Keratinocyte (primary cell): Measurements from ENCODE around the gene MEP1B. TPM values are rescaled to one million over a fixed set of nuclear protein-coding genes. Genes with fewer than 3 reads are reported as not detected.

Experiments
- DNase-seq: peaks from one replicate; pipeline ENCODE4 v3.0.0-alpha.2; 2011; ENCODE audit warnings: low read depth, missing footprints, low spot score
- FAIRE-seq: peaks from 2 replicates; lab custom pipeline; 2011; peaks lifted over from hg19 to GRCh38; lab: Jason Lieb, UNC
- H2AFZ ChIP-seq: 2 replicates; pipeline ENCODE4 v1.6.0; 2012; ENCODE audit warnings: low read length, control low read depth, inconsistent platforms; ENCODE audit not compliant: control insufficient read depth
- H3K27ac ChIP-seq: 2 replicates; pipeline ENCODE4 v1.5.1; 2011; ENCODE audit warnings: low read length; ENCODE audit not compliant: control insufficient read depth, insufficient read depth
- H3K27me3 ChIP-seq: 3 replicates; pipeline ENCODE4 v1.6.0; 2011; ENCODE audit warnings: low read length; ENCODE audit not compliant: control insufficient read depth, insufficient read depth; ENCODE audit errors: extremely low read depth
- H3K36me3 ChIP-seq, 2 experiments: 2 replicates in 1 of 2; 3 replicates in 1 of 2; pipeline ENCODE4 v1.5.1; 2011; ENCODE audit warnings: low read length in 2 of 2, mild to moderate bottlenecking in 1 of 2; ENCODE audit not compliant: control insufficient read depth in 2 of 2, insufficient read depth in 2 of 2; ENCODE audit errors: extremely low read depth in 1 of 2
- H3K4me1 ChIP-seq: 3 replicates; pipeline ENCODE4 v1.5.1; 2011; ENCODE audit warnings: low read length; ENCODE audit not compliant: control insufficient read depth, insufficient read depth; ENCODE audit errors: extremely low read depth
- H3K4me2 ChIP-seq: 3 replicates; pipeline ENCODE4 v1.6.0; 2011; ENCODE audit warnings: low read depth, low read length; ENCODE audit not compliant: control insufficient read depth, insufficient read depth; ENCODE audit errors: extremely low read depth
- H3K4me3 ChIP-seq, 3 experiments: fragments of 200-600 bp in 1 of 3; sonication (generic) in 1 of 3; 2 replicates in 2 of 3; 3 replicates in 1 of 3; pipeline ENCODE4 v1.5.1; 2011 to 2016; ENCODE audit warnings: low read length in 3 of 3, mild to moderate bottlenecking in 3 of 3, control low read depth in 2 of 3, inconsistent platforms in 1 of 3, low read depth in 1 of 3, mixed read lengths in 1 of 3, mixed run types in 1 of 3, moderate library complexity in 1 of 3; ENCODE audit not compliant: control insufficient read depth in 2 of 3, insufficient read depth in 2 of 3; ENCODE audit errors: extremely low read depth in 1 of 3
- H3K79me2 ChIP-seq: 2 replicates; pipeline ENCODE4 v1.6.0; 2012; ENCODE audit warnings: low read length; ENCODE audit not compliant: control insufficient read depth, insufficient read depth
- H3K9ac ChIP-seq: 3 replicates; pipeline ENCODE4 v1.6.0; 2011; ENCODE audit warnings: low read length; ENCODE audit not compliant: control insufficient read depth, insufficient read depth; ENCODE audit errors: extremely low read depth
- H3K9me1 ChIP-seq: 3 replicates; pipeline ENCODE4 v1.6.0; 2011; ENCODE audit warnings: low read length; ENCODE audit not compliant: control insufficient read depth, insufficient read depth; ENCODE audit errors: extremely low read depth
- H3K9me3 ChIP-seq: 2 replicates; pipeline ENCODE4 v1.5.1; 2012; ENCODE audit warnings: low read depth, low read length; ENCODE audit not compliant: control insufficient read depth
- H4K20me1 ChIP-seq: 3 replicates; pipeline ENCODE4 v1.6.0; 2011; ENCODE audit warnings: low read length; ENCODE audit not compliant: control insufficient read depth, insufficient read depth; ENCODE audit errors: extremely low read depth
- CTCF ChIP-seq, 3 experiments: IDR thresholded peaks in 1 of 3; conservative IDR thresholded peaks in 1 of 3; optimal IDR thresholded peaks in 1 of 3; 2 replicates in 2 of 3; 3 replicates in 1 of 3; pipeline versions ENCODE3 to v1.5.1; 2011; ENCODE audit warnings: low read length in 3 of 3, mild to moderate bottlenecking in 3 of 3, moderate library complexity in 2 of 3, control low read depth in 1 of 3, inconsistent platforms in 1 of 3; ENCODE audit not compliant: insufficient read depth in 2 of 3; ENCODE audit errors: extremely low read depth in 1 of 3
- EZH2 ChIP-seq: IDR thresholded peaks from one replicate; pipeline ENCODE4 v1.6.1; 2012; ENCODE audit warnings: inconsistent platforms, mild to moderate bottlenecking, low read length, moderate library complexity
- dilution Hi-C: fragments of 300-500 bp; cut with MboI; formaldehyde crosslinking; loops from one replicate; pipeline ENCODE4 v1.7.0; 2020; ENCODE audit warnings: low sequenced_read_pairs; ENCODE audit not compliant: extremely low pct_ligation_motif_present
- polyA plus RNA-seq, 5 experiments: library from polyadenylated mRNA; depleted of rRNA in 3 of 5; stranded (reverse) in 3 of 5; stranded (forward) in 1 of 5; unstranded in 1 of 5; fragments of >200 nt; gene quantifications; 1 replicate in 1 of 5; 2 replicates in 3 of 5; 3 replicates in 1 of 5; pipeline versions ENCODE4 v1.2.1 to v1.2.3, GENCODE V29; 2011 to 2012; ENCODE audit warnings: missing spikeins in 2 of 5, low read depth in 1 of 5, low replicate concordance in 1 of 5

The MEP1B gene
- polyA plus RNA-seq, 1 donor (not counting 4 experiments of a cell fraction or from before 2014, with no cell fraction given), result 0.03 TPM

GRCh38 chr18:32257084-32257785 is 67.4 kb downstream of the MEP1B start:
- TF ChIP-seq EZH2, result no peak
- TF ChIP-seq CTCF (optimal IDR thresholded peaks at IDR 0.05 in 1 of 3, IDR thresholded peaks at IDR 0.05 in 1 of 3, conservative IDR thresholded peaks at IDR 0.05 in 1 of 3; ENCODE audit: extremely low read depth in 1 of 3, insufficient read depth in 2 of 3, low read length in 3 of 3), result no peak
- no peak overlapping the region for H3K9ac ChIP-seq
- H3K4me2 ChIP-seq, result no peak overlapping the region
- H3K4me1 ChIP-seq, result no peaks in the 10 kb centered on the region
- dilution Hi-C loops, result no loop called here
- no peaks in the 10 kb centered on the region for H3K36me3 ChIP-seq
- no peak overlapping the region for H2AFZ ChIP-seq
- no peak overlapping the region for H3K27ac ChIP-seq
- no peaks in the 10 kb centered on the region for H3K9me1 ChIP-seq
- FAIRE-seq, result no peak
- no peaks in the 10 kb centered on the region for H3K27me3 ChIP-seq
- H3K4me3 ChIP-seq, result no peak overlapping the region
- no peaks in the 10 kb centered on the region for H3K9me3 ChIP-seq
- no peaks in the 10 kb centered on the region for H4K20me1 ChIP-seq
- DNase-seq, result no peak
- H3K79me2 ChIP-seq, result no peaks in the 10 kb centered on the region

GRCh38 chr18:32258148-32258547 is 68.3 kb downstream of the MEP1B start:
- FAIRE-seq (no peak), DNase-seq (no peak)
- no peaks in the 10 kb centered on the region for H3K36me3 ChIP-seq
- no peak overlapping the region for H3K27ac ChIP-seq
- H3K4me1 ChIP-seq, result no peaks in the 10 kb centered on the region
- no peak for TF ChIP-seq CTCF (optimal IDR thresholded peaks at IDR 0.05 in 1 of 3, IDR thresholded peaks at IDR 0.05 in 1 of 3, conservative IDR thresholded peaks at IDR 0.05 in 1 of 3; ENCODE audit: extremely low read depth in 1 of 3, insufficient read depth in 2 of 3, low read length in 3 of 3)
- no peak for TF ChIP-seq EZH2
- no peak overlapping the region for H3K4me2 ChIP-seq
- no peaks in the 10 kb centered on the region for H3K9me3 ChIP-seq
- no peaks in the 10 kb centered on the region for H3K9me1 ChIP-seq
- no peaks in the 10 kb centered on the region for H4K20me1 ChIP-seq
- no peak overlapping the region for H2AFZ ChIP-seq
- H3K27me3 ChIP-seq, result no peaks in the 10 kb centered on the region
- dilution Hi-C loops, result no loop called here
- no peak overlapping the region for H3K4me3 ChIP-seq
- H3K79me2 ChIP-seq, result no peaks in the 10 kb centered on the region
- H3K9ac ChIP-seq, result no peak overlapping the region
